Sigmoid colon (tissue), 7 donors: ENCODE results near the gene VN1R4. TPM values are rescaled to one million over a fixed set of nuclear protein-coding genes. Genes with fewer than 3 reads are reported as not detected.
"Not testable (repeated sequence)": the region's sequence is repeated elsewhere in the genome, so short reads cannot be mapped to it uniquely, and the experiment has no call there.

ENCODE experiments used
- DNase-seq: peaks from one replicate; pipeline ENCODE4 v3.0.0-alpha.2; 2019
- H3K27ac ChIP-seq, 4 donors: fragments of 200-600 bp; sonication (generic); one replicate each; pipeline ENCODE4 v1.5.1; 2016 to 2019; ENCODE audit warnings: mild to moderate bottlenecking in 1 of 4
- H3K27me3 ChIP-seq, 3 donors: fragments of 200-600 bp; sonication (generic); one replicate each; pipeline ENCODE4 v1.5.1; 2019; ENCODE audit warnings: mild to moderate bottlenecking in 1 of 3
- H3K36me3 ChIP-seq, 4 donors: fragments of 200-600 bp; sonication (generic); one replicate each; pipeline ENCODE4 v1.5.1; 2016 to 2019
- H3K4me1 ChIP-seq, 4 donors: fragments of 200-600 bp; sonication (generic); one replicate each; pipeline ENCODE4 v1.5.1; 2017 to 2019
- H3K4me3 ChIP-seq, 4 donors: fragments of 200-600 bp; sonication (generic); one replicate each; pipeline ENCODE4 v1.5.1; 2017 to 2019; ENCODE audit warnings: mild to moderate bottlenecking in 2 of 4, moderate library complexity in 1 of 4
- H3K9me3 ChIP-seq, 4 donors: fragments of 200-600 bp in 3 of 4; sonication (generic) in 3 of 4; one replicate each; pipeline versions ENCODE4 v1.5.1 to v1.6.1; 2013 to 2019
- CTCF ChIP-seq, 4 experiments: fragments of 450-650 bp in 3 of 4; fragments of 200-600 bp in 1 of 4; IDR thresholded peaks; one replicate each; pipeline ENCODE4 v1.5.1; 2016 to 2019; ENCODE audit warnings: antibody characterized with exemption in 4 of 4, mild to moderate bottlenecking in 3 of 4, moderate library complexity in 2 of 4
- EP300 ChIP-seq, 4 donors: sonication (generic); formaldehyde crosslinking; IDR thresholded peaks; one replicate each; pipeline ENCODE4 v1.6.1; 2017; ENCODE audit warnings: antibody characterized with exemption in 4 of 4
- POLR2A ChIP-seq, 2 donors: fragments of 450-650 bp; IDR thresholded peaks; one replicate each; pipeline ENCODE4 v1.6.1; 2016; ENCODE audit warnings: antibody characterized with exemption in 2 of 2, mild to moderate bottlenecking in 2 of 2, moderate library complexity in 2 of 2
- POLR2AphosphoS5 ChIP-seq, 4 donors: sonication (generic); formaldehyde crosslinking; IDR thresholded peaks; one replicate each; pipeline ENCODE4 v1.6.1; 2017; ENCODE audit warnings: antibody characterized with exemption in 4 of 4
- WGBS, 2 donors: extraction: QIAGEN DNeasy Blood & Tissue Kit; methylation state at CpG; one replicate each; pipeline ENCODE4 v1.1.7; 2013; 5-methylcytosine and 5-hydroxymethylcytosine counted together
- intact Hi-C: fragments of 100-400 bp; cut with DNase I; formaldehyde crosslinking; loops from one replicate; pipeline ENCODE4 v1.15.1; 2023
- polyA plus RNA-seq, 3 donors: library from polyadenylated mRNA; stranded (reverse); fragments of 200-250 nt; gene quantifications; one replicate each; pipeline ENCODE4 v1.2.3, GENCODE V29; 2013
- total RNA-seq, 4 donors: library from RNA; depleted of rRNA; stranded (reverse); fragments of >200 nt; gene quantifications; one replicate each; pipeline ENCODE4 v1.1.0, GENCODE V29; 2016
- donor health status: healthy with polysubstance abuse.
- donor health status: Bipolar disorder and iron deficiency.
- donor health status: healthy.

Gene VN1R4
- total RNA-seq = not detected
- not detected for polyA plus RNA-seq

- DNase-seq, H3K4me1 ChIP-seq, H3K36me3 ChIP-seq, H3K4me3 ChIP-seq, H3K9me3 ChIP-seq, H3K27ac ChIP-seq, H3K27me3 ChIP-seq, intact Hi-C loops: not testable (repeated sequence)
- WGBS, 2 donors = 84 to 88% methylated on average over 4 of the region's 5 CpGs
Observed at GRCh38 chr19:53267623-53268022, at the start of gene VN1R4. TSS of gene VN1R4 (minus strand) at chr19:53267723. CDS start at chr19:53267665, 58 bp downstream.

- Histone ChIP-seq H3K27me3 (peaks cover 12 to 60% (median 23%) of the 10 kb centered on the region in 3 donors), H3K36me3 (no peaks in the 10 kb centered on the region), H3K4me1 (peaks cover 0 to 8% (median 7%) of the 10 kb centered on the region in 4 donors), H3K4me3 (no peak overlapping the region), H3K27ac (no peak overlapping the region), H3K9me3 (peaks cover 0 to 5% (median 0%) of the 10 kb centered on the region in 4 donors)
- TF ChIP-seq CTCF (IDR thresholded peaks at IDR 0.05) (no peak), EP300 (IDR thresholded peaks at IDR 0.05) (no peak)
- 75 to 82% methylated on average over 12 of the region's 12 CpGs for WGBS, 2 donors
- no peak for DNase-seq
- intact Hi-C loops = no loop called here
Observed at GRCh38 chr19:53311897-53312296, 44.4 kb upstream of the VN1R4 start.

GRCh38 chr19:53311044-53311443 lies 43.5 kb upstream of the VN1R4 start:
- Histone ChIP-seq H3K27ac (no peak overlapping the region), H3K4me3 (no peak overlapping the region), H3K27me3 (peaks cover 12 to 63% (median 28%) of the 10 kb centered on the region in 3 donors), H3K4me1 (peaks cover 0 to 8% (median 7%) of the 10 kb centered on the region in 4 donors), H3K36me3 (no peaks in the 10 kb centered on the region), H3K9me3 (peaks cover 0 to 5% (median 0%) of the 10 kb centered on the region in 4 donors)
- TF ChIP-seq POLR2A (IDR thresholded peaks at IDR 0.05) (no peak), EP300 (IDR thresholded peaks at IDR 0.05) (no peak), POLR2AphosphoS5 (IDR thresholded peaks at IDR 0.05) (no peak), CTCF (IDR thresholded peaks at IDR 0.05) (no peak)
- intact Hi-C loops = no loop called here
- WGBS, 2 donors = 38 to 71% methylated on average over 11 of the region's 11 CpGs
- no peak for DNase-seq

- no peak for DNase-seq
- Histone ChIP-seq H3K36me3 (no peaks in the 10 kb centered on the region), H3K27me3 (peaks cover 12 to 55% (median 28%) of the 10 kb centered on the region in 3 donors), H3K9me3 (peaks cover 0 to 5% (median 0%) of the 10 kb centered on the region in 4 donors), H3K4me1 (peaks cover 0 to 8% (median 7%) of the 10 kb centered on the region in 4 donors), H3K4me3 (peak overlapping the region in 1 of 4 donors; percentile 16), H3K27ac (no peak overlapping the region)
- TF ChIP-seq CTCF (IDR thresholded peaks at IDR 0.05) (peak; percentile 20 to 43 (median 34)), POLR2AphosphoS5 (IDR thresholded peaks at IDR 0.05) (no peak), EP300 (IDR thresholded peaks at IDR 0.05) (no peak)
- intact Hi-C loops = no loop called here
- 10 to 34% methylated on average over 32 of the region's 32 CpGs for WGBS, 2 donors
Observed at GRCh38 chr19:53308339-53308811, 40.9 kb upstream of the VN1R4 start.

- H3K36me3 ChIP-seq, H3K9me3 ChIP-seq, H3K4me3 ChIP-seq, H3K27me3 ChIP-seq, intact Hi-C loops, H3K4me1 ChIP-seq, H3K27ac ChIP-seq, DNase-seq: not testable (repeated sequence)
- WGBS, 2 donors = 57% methylated on average over 1 to 2 of the region's 8 CpGs
Observed at GRCh38 chr19:53301341-53301740, 33.8 kb upstream of the VN1R4 start.

GRCh38 chr19:53294786-53295441 lies 27.4 kb upstream of the VN1R4 start:
- intact Hi-C loops = no loop called here
- WGBS, 2 donors = 87 to 92% methylated on average over 7 of the region's 7 CpGs
- Histone ChIP-seq H3K4me3 (no peak overlapping the region), H3K27me3 (no peaks in the 10 kb centered on the region), H3K27ac (no peak overlapping the region), H3K36me3 (no peaks in the 10 kb centered on the region), H3K4me1 (no peaks in the 10 kb centered on the region), H3K9me3 (peaks cover 0 to 21% (median 17%) of the 10 kb centered on the region in 4 donors)
- no peak for TF ChIP-seq CTCF (IDR thresholded peaks at IDR 0.05)
- TF ChIP-seq EP300 (IDR thresholded peaks at IDR 0.05) = no peak
- no peak for TF ChIP-seq POLR2A (IDR thresholded peaks at IDR 0.05)
- no peak for TF ChIP-seq POLR2AphosphoS5 (IDR thresholded peaks at IDR 0.05)
- no peak for DNase-seq
